Measurements from ENCODE around the gene SH3YL1.

Gene SH3YL1

GRCh38 chr2:281381-281780 lies 17.5 kb upstream of the SH3YL1 start:
- DNase-seq = no peak

- DNase-seq = no peak
These were observed 16.8 kb upstream of the SH3YL1 start for GRCh38 chr2:280650-281110.

- DNase-seq = no peak
These were observed 16.3 kb upstream of the SH3YL1 start for GRCh38 chr2:279956-280649.

GRCh38 chr2:279366-279765 lies 15.5 kb upstream of the SH3YL1 start:
- DNase-seq = no peak

GRCh38 chr2:278927-279320 lies 15.1 kb upstream of the SH3YL1 start:
- DNase-seq = no peak

GRCh38 chr2:278312-278926 lies 14.6 kb upstream of the SH3YL1 start:
- no peak for DNase-seq

GRCh38 chr2:275466-275865 lies 11.6 kb upstream of the SH3YL1 start:
- no peak for DNase-seq

GRCh38 chr2:274503-274902 lies 10.7 kb upstream of the SH3YL1 start:
- DNase-seq = no peak

GRCh38 chr2:273333-273732 lies 9.5 kb upstream of the SH3YL1 start:
- no peak for DNase-seq

- DNase-seq = no peak
These were observed 8.1 kb upstream of the SH3YL1 start for GRCh38 chr2:271917-272316.

GRCh38 chr2:270861-271260 lies 7.0 kb upstream of the SH3YL1 start:
- no peak for DNase-seq

- DNase-seq = no peak
These were observed 5.7 kb upstream of the SH3YL1 start for GRCh38 chr2:269356-270030.

- DNase-seq = no peak
These were observed 4.5 kb upstream of the SH3YL1 start for GRCh38 chr2:268323-268722.

GRCh38 chr2:264493-265468 lies 949 bp upstream of the SH3YL1 start, which contains the start of gene ACP1:
ACP1 (plus strand) TSS chr2:264947; CDS start chr2:264965, 18 bp downstream.
- peak; percentile 92 for DNase-seq

- no peak for DNase-seq
These were observed 652 bp downstream of the SH3YL1 start for GRCh38 chr2:263022-263738.

GRCh38 chr2:262117-262516 lies 1.7 kb downstream of the SH3YL1 start:
- DNase-seq = no peak

GRCh38 chr2:260507-261161 lies 3.2 kb downstream of the SH3YL1 start:
- no peak for DNase-seq

- DNase-seq = no peak
These were observed 4.0 kb downstream of the SH3YL1 start for GRCh38 chr2:259789-260331.

- DNase-seq = no peak
These were observed 4.9 kb downstream of the SH3YL1 start for GRCh38 chr2:258933-259332.

GRCh38 chr2:257842-258241 lies 6.0 kb downstream of the SH3YL1 start:
- DNase-seq = no peak

- DNase-seq = no peak
These were observed 6.4 kb downstream of the SH3YL1 start for GRCh38 chr2:257429-257828.
